ENCODE measurements around the gene ABHD17B. TPM values are rescaled to one million over a fixed set of nuclear protein-coding genes. Genes with fewer than 3 reads are reported as not detected.

The ABHD17B gene
- total RNA-seq, 1 donor from 2014 or later: 24.7 TPM

- Histone ChIP-seq H3K4me3 (ENCODE audit: low read depth, low read length) (no peak overlapping the region), H3K36me3 (ENCODE audit: control insufficient read depth, insufficient read depth, low read length) (no peaks in the 10 kb centered on the region), H3K27me3 (ENCODE audit: control insufficient read depth, insufficient read depth, low read length) (no peaks in the 10 kb centered on the region)
- no peak for FAIRE-seq
- TF ChIP-seq, protein P1, sequence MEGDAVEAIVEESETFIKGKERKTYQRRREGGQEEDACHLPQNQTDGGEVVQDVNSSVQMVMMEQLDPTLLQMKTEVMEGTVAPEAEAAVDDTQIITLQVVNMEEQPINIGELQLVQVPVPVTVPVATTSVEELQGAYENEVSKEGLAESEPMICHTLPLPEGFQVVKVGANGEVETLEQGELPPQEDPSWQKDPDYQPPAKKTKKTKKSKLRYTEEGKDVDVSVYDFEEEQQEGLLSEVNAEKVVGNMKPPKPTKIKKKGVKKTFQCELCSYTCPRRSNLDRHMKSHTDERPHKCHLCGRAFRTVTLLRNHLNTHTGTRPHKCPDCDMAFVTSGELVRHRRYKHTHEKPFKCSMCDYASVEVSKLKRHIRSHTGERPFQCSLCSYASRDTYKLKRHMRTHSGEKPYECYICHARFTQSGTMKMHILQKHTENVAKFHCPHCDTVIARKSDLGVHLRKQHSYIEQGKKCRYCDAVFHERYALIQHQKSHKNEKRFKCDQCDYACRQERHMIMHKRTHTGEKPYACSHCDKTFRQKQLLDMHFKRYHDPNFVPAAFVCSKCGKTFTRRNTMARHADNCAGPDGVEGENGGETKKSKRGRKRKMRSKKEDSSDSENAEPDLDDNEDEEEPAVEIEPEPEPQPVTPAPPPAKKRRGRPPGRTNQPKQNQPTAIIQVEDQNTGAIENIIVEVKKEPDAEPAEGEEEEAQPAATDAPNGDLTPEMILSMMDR (IDR thresholded peaks at IDR 0.05; ENCODE audit: insufficient read depth, low read length, severe bottlenecking): no peak
- no peak for DNase-seq (ENCODE audit: low read depth)
Measured at GRCh38 chr9:71929791-71930440, 18.9 kb upstream of the ABHD17B start.

DNA sequence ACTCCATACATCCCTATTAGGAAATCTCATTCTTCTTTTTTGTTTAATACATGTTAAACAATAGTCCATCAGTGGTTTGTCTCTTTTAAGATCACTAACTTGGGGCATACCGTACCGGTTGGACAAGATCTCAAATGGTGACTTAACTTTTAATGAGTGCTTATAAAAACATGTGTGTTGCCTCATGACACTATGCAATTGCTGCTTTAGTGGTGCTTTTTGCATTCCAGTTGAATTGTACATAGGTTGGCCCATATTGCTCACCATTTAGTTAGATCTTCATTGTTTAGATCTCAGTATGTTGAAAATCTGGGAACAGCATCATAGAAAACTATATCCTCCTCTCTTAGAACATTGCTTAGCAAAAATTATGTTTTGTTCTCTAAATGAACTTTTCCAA lies 18.2 kb upstream of the ABHD17B start:
- FAIRE-seq (no peak), DNase-seq (ENCODE audit: low read depth) (peak; percentile 94)
- Histone ChIP-seq H3K27me3 (ENCODE audit: control insufficient read depth, insufficient read depth, low read length) (no peaks in the 10 kb centered on the region), H3K4me3 (ENCODE audit: low read depth, low read length) (no peak overlapping the region), H3K36me3 (ENCODE audit: control insufficient read depth, insufficient read depth, low read length) (no peaks in the 10 kb centered on the region)
- TF ChIP-seq, protein P1 (IDR thresholded peaks at IDR 0.05; ENCODE audit: insufficient read depth, low read length, severe bottlenecking): no peak

- Histone ChIP-seq H3K27me3 (ENCODE audit: control insufficient read depth, insufficient read depth, low read length) (no peaks in the 10 kb centered on the region), H3K36me3 (ENCODE audit: control insufficient read depth, insufficient read depth, low read length) (no peaks in the 10 kb centered on the region), H3K4me3 (ENCODE audit: low read depth, low read length) (no peak overlapping the region)
- FAIRE-seq: no peak
- no peak for DNase-seq (ENCODE audit: low read depth)
- TF ChIP-seq, protein P1 (IDR thresholded peaks at IDR 0.05; ENCODE audit: insufficient read depth, low read length, severe bottlenecking): no peak
Measured at GRCh38 chr9:71928806-71929205, 17.8 kb upstream of the ABHD17B start.

GRCh38 chr9:71928376-71928775 lies 17.4 kb upstream of the ABHD17B start:
- Histone ChIP-seq H3K27me3 (ENCODE audit: control insufficient read depth, insufficient read depth, low read length) (no peaks in the 10 kb centered on the region), H3K36me3 (ENCODE audit: control insufficient read depth, insufficient read depth, low read length) (no peaks in the 10 kb centered on the region), H3K4me3 (ENCODE audit: low read depth, low read length) (no peak overlapping the region)
- FAIRE-seq (no peak), DNase-seq (ENCODE audit: low read depth) (no peak)
- TF ChIP-seq, protein P1 (IDR thresholded peaks at IDR 0.05; ENCODE audit: insufficient read depth, low read length, severe bottlenecking): no peak

- DNase-seq (ENCODE audit: low read depth) (no peak), FAIRE-seq (no peak)
- Histone ChIP-seq H3K27me3 (ENCODE audit: control insufficient read depth, insufficient read depth, low read length) (no peaks in the 10 kb centered on the region), H3K36me3 (ENCODE audit: control insufficient read depth, insufficient read depth, low read length) (no peaks in the 10 kb centered on the region), H3K4me3 (ENCODE audit: low read depth, low read length) (no peak overlapping the region)
- TF ChIP-seq, protein P1 (IDR thresholded peaks at IDR 0.05; ENCODE audit: insufficient read depth, low read length, severe bottlenecking): no peak
Measured at GRCh38 chr9:71925834-71926233, 14.8 kb upstream of the ABHD17B start.

- Histone ChIP-seq H3K27me3 (ENCODE audit: control insufficient read depth, insufficient read depth, low read length) (no peaks in the 10 kb centered on the region), H3K36me3 (ENCODE audit: control insufficient read depth, insufficient read depth, low read length) (no peaks in the 10 kb centered on the region), H3K4me3 (ENCODE audit: low read depth, low read length) (no peak overlapping the region)
- TF ChIP-seq, protein P1 (IDR thresholded peaks at IDR 0.05; ENCODE audit: insufficient read depth, low read length, severe bottlenecking): no peak
- DNase-seq (ENCODE audit: low read depth) (peak; percentile 75), FAIRE-seq (no peak)
Measured at GRCh38 chr9:71924576-71924975, 13.6 kb upstream of the ABHD17B start.

All from bronchial epithelial cell (primary cell).